H9 (cell line): ENCODE results near the gene NNT. TPM values are rescaled to one million over a fixed set of nuclear protein-coding genes. Genes with fewer than 3 reads are reported as not detected.

Experiments used
- DNase-seq: peaks from one replicate; pipeline ENCODE4 v3.0.0-alpha.2; 2017
- H2AFZ ChIP-seq: one replicate; pipeline ENCODE4 v1.6.1; 2013; ENCODE audit warnings: mild to moderate bottlenecking, low read length, control low read depth, moderate library complexity
- H2AK5ac ChIP-seq: 2 replicates; pipeline ENCODE4 v1.6.1; 2013; ENCODE audit warnings: low read length, control low read depth, mixed read lengths; ENCODE audit not compliant: insufficient read length
- H2BK120ac ChIP-seq: one replicate; pipeline ENCODE4 v1.6.1; 2013; ENCODE audit warnings: low read depth, mild to moderate bottlenecking, low read length, control low read depth, inconsistent platforms; ENCODE audit not compliant: poor library complexity, severe bottlenecking
- H2BK12ac ChIP-seq: 2 replicates; pipeline ENCODE4 v1.6.1; 2013; ENCODE audit warnings: low read length, control low read depth, mixed read lengths, low read depth; ENCODE audit not compliant: insufficient read length
- H2BK15ac ChIP-seq: 2 replicates; pipeline ENCODE4 v1.6.1; 2013; ENCODE audit warnings: low read depth, low read length, control low read depth
- H2BK20ac ChIP-seq: one replicate; pipeline ENCODE4 v1.6.1; 2013; ENCODE audit warnings: low read depth, mild to moderate bottlenecking, low read length, control low read depth, inconsistent platforms; ENCODE audit not compliant: poor library complexity, severe bottlenecking
- H2BK5ac ChIP-seq: 2 replicates; pipeline ENCODE4 v1.6.1; 2013; ENCODE audit warnings: low read length, control low read depth, mixed read lengths; ENCODE audit not compliant: insufficient read length
- H3K14ac ChIP-seq: 2 replicates; pipeline ENCODE4 v1.6.1; 2013; ENCODE audit warnings: low read length, control low read depth; ENCODE audit not compliant: insufficient read depth
- H3K18ac ChIP-seq: 2 replicates; pipeline ENCODE4 v1.6.1; 2013; ENCODE audit warnings: low read depth, mild to moderate bottlenecking, mixed read lengths, low read length, control low read depth; ENCODE audit not compliant: insufficient read length
- H3K23ac ChIP-seq: 2 replicates; pipeline ENCODE4 v1.6.1; 2013; ENCODE audit warnings: low read length, control low read depth, mixed read lengths, low read depth; ENCODE audit not compliant: insufficient read length
- H3K23me2 ChIP-seq: 2 replicates; pipeline ENCODE4 v1.6.1; 2013; ENCODE audit warnings: low read depth, mild to moderate bottlenecking, mixed read lengths, low read length, control low read depth; ENCODE audit not compliant: insufficient read length, poor library complexity, severe bottlenecking
- H3K27ac ChIP-seq: 2 replicates; pipeline ENCODE4 v1.5.1; 2013; ENCODE audit warnings: low read length, control low read depth, mixed read lengths, low read depth; ENCODE audit not compliant: insufficient read length
- H3K27me3 ChIP-seq: 2 replicates; pipeline ENCODE4 v1.6.1; 2013; ENCODE audit warnings: low read length, control low read depth, inconsistent platforms; ENCODE audit not compliant: insufficient read depth
- H3K4ac ChIP-seq: 2 replicates; pipeline ENCODE4 v1.6.1; 2013; ENCODE audit warnings: low read depth, mild to moderate bottlenecking, control low read depth, inconsistent platforms, low read length, moderate library complexity
- H3K4me1 ChIP-seq: 2 replicates; pipeline ENCODE4 v1.6.1; 2013; ENCODE audit warnings: low read length, control low read depth, inconsistent platforms; ENCODE audit not compliant: insufficient read depth
- H3K4me2 ChIP-seq: 2 replicates; pipeline ENCODE4 v1.6.1; 2013; ENCODE audit warnings: low read length, control low read depth, mixed read lengths; ENCODE audit not compliant: insufficient read length, insufficient read depth
- H3K56ac ChIP-seq: 2 replicates; pipeline ENCODE4 v1.6.1; 2013; ENCODE audit warnings: low read depth, mild to moderate bottlenecking, mixed read lengths, low read length, control low read depth; ENCODE audit not compliant: insufficient read length
- H3K79me1 ChIP-seq: 2 replicates; pipeline ENCODE4 v1.6.1; 2013; ENCODE audit warnings: low read depth, mild to moderate bottlenecking, moderate library complexity, low read length, control low read depth, inconsistent platforms; ENCODE audit not compliant: insufficient read depth, poor library complexity, severe bottlenecking
- H3K79me2 ChIP-seq: 2 replicates; pipeline ENCODE4 v1.6.1; 2013; ENCODE audit warnings: low read length, control low read depth, inconsistent platforms; ENCODE audit not compliant: insufficient read depth
- H3K9ac ChIP-seq: 2 replicates; pipeline ENCODE4 v1.6.1; 2013; ENCODE audit warnings: low read length, control low read depth, mixed read lengths; ENCODE audit not compliant: insufficient read length; ENCODE audit errors: extremely low read depth
- H3K9me3 ChIP-seq: one replicate; pipeline ENCODE4 v1.6.1; 2013; ENCODE audit warnings: low read depth, low read length, inconsistent platforms; ENCODE audit not compliant: control insufficient read depth
- H3T11ph ChIP-seq: one replicate; pipeline ENCODE4 v1.6.1; 2013; ENCODE audit warnings: mild to moderate bottlenecking, low read length, control low read depth, inconsistent platforms
- H4K20me1 ChIP-seq: one replicate; pipeline ENCODE4 v1.6.1; 2013; ENCODE audit not compliant: control insufficient read depth, insufficient read length, insufficient read depth
- H4K5ac ChIP-seq: 2 replicates; pipeline ENCODE4 v1.6.1; 2013; ENCODE audit warnings: low read depth, mild to moderate bottlenecking, mixed read lengths, low read length, control low read depth; ENCODE audit not compliant: insufficient read length
- H4K8ac ChIP-seq: replicated peaks from 2 replicates; pipeline ENCODE4 v1.6.1; 2013; ENCODE audit warnings: low read length, control low read depth, mixed read lengths, low read depth; ENCODE audit not compliant: insufficient read length
- H4K91ac ChIP-seq: 2 replicates; pipeline ENCODE4 v1.6.1; 2013; ENCODE audit warnings: low read depth, mild to moderate bottlenecking, moderate library complexity, mixed read lengths, low read length, control low read depth; ENCODE audit not compliant: insufficient read length
- H3K27ac Mint-ChIP-seq, 3 experiments: 2 replicates in 2 of 3; 3 replicates in 1 of 3; pipeline ENCODE4 v1.8.0; 2020 to 2021; ENCODE audit warnings: mixed read lengths in 3 of 3, mild to moderate bottlenecking in 1 of 3, moderate library complexity in 1 of 3
- H3K27me3 Mint-ChIP-seq: 2 replicates; pipeline ENCODE4 v1.8.0; 2021; ENCODE audit warnings: low read depth, mild to moderate bottlenecking, moderate library complexity, mixed read lengths
- H3K36me3 Mint-ChIP-seq, 3 experiments: 2 replicates in 2 of 3; 3 replicates in 1 of 3; pipeline ENCODE4 v1.8.0; 2020 to 2021; ENCODE audit warnings: low read depth in 3 of 3, mixed read lengths in 3 of 3; ENCODE audit not compliant: insufficient read depth in 1 of 3
- H3K4me1 Mint-ChIP-seq, 2 experiments: 2 replicates each; pipeline ENCODE4 v1.8.0; 2020; ENCODE audit warnings: mixed read lengths in 2 of 2
- H3K4me3 Mint-ChIP-seq, 2 experiments: 2 replicates in 1 of 2; 3 replicates in 1 of 2; pipeline ENCODE4 v1.8.0; 2020 to 2021; ENCODE audit warnings: mild to moderate bottlenecking in 2 of 2, mixed read lengths in 2 of 2, moderate library complexity in 1 of 2
- H3K9me3 Mint-ChIP-seq, 2 experiments: 2 replicates in 1 of 2; 3 replicates in 1 of 2; pipeline ENCODE4 v1.8.0; 2020; ENCODE audit warnings: mild to moderate bottlenecking in 2 of 2, mixed read lengths in 2 of 2, moderate library complexity in 1 of 2
- WGBS: extraction: QIAGEN DNeasy Blood & Tissue Kit; methylation state at CpG from one replicate; pipeline ENCODE4 v1.1.7; 2013; ENCODE audit warnings: missing lambda C conversion rate, low lambda C conversion rate, mixed read lengths; ENCODE audit not compliant: insufficient read length; ENCODE audit errors: extremely low coverage; 5-methylcytosine and 5-hydroxymethylcytosine counted together
- total RNA-seq: library from RNA; stranded (reverse); gene quantifications from 2 replicates; pipeline ENCODE4 v1.2.1, GENCODE V29; 2021
- TF ChIP-seq, protein P1 (sequence below): fragments of 200-600 bp; sonication (generic); conservative IDR thresholded peaks from 3 replicates; pipeline ENCODE4 v1.8.0; 2021; ENCODE audit warnings: antibody characterized with exemption, mild to moderate bottlenecking

The NNT gene
- total RNA-seq, 1 experiment from 2014 or later: 27.6 TPM

DNA sequence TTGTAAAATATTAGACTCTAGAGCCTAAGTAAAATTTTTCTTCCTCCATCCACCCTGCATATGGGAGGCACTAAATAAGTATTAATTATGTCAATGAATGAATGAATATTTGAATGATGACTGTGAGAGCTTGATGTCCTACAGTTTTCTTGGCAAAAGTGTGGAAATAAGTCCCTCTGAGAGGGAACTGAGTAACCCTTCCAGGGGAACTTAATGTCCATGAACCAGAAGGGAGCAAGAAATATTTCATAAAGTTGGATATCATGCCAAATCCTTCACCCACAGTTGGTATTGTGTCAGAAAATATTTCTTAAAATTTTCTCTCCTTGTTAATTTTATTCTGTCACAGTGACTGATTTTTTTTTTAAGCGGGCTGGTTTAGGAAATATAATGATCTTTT, 36.6 kb downstream of the NNT start:
- TF ChIP-seq, protein P1, sequence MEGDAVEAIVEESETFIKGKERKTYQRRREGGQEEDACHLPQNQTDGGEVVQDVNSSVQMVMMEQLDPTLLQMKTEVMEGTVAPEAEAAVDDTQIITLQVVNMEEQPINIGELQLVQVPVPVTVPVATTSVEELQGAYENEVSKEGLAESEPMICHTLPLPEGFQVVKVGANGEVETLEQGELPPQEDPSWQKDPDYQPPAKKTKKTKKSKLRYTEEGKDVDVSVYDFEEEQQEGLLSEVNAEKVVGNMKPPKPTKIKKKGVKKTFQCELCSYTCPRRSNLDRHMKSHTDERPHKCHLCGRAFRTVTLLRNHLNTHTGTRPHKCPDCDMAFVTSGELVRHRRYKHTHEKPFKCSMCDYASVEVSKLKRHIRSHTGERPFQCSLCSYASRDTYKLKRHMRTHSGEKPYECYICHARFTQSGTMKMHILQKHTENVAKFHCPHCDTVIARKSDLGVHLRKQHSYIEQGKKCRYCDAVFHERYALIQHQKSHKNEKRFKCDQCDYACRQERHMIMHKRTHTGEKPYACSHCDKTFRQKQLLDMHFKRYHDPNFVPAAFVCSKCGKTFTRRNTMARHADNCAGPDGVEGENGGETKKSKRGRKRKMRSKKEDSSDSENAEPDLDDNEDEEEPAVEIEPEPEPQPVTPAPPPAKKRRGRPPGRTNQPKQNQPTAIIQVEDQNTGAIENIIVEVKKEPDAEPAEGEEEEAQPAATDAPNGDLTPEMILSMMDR: no peak
- Histone ChIP-seq H3K79me2 (no peaks in the 10 kb centered on the region), H3K9ac (no peak overlapping the region), H2AK5ac (no peak overlapping the region), H3K27me3 (no peaks in the 10 kb centered on the region), H3K23ac (no peak overlapping the region), H2BK120ac (no peak overlapping the region), H3K9me3 (no peaks in the 10 kb centered on the region), H2BK5ac (no peak overlapping the region), H3K56ac (no peak overlapping the region), H3K23me2 (no peaks in the 10 kb centered on the region), H4K5ac (no peak overlapping the region), H3K4me2 (no peak overlapping the region), H2AFZ (no peak overlapping the region), H3K18ac (no peak overlapping the region), H4K91ac (no peak overlapping the region), H3T11ph (no peak overlapping the region), H4K8ac (no peak overlapping the region), H3K4ac (no peak overlapping the region), H3K14ac (no peak overlapping the region), H3K79me1 (no peaks in the 10 kb centered on the region), H3K4me1 (no peaks in the 10 kb centered on the region), H2BK12ac (no peak overlapping the region), H4K20me1 (no peaks in the 10 kb centered on the region), H3K27ac (no peak overlapping the region), H2BK20ac (no peak overlapping the region), H2BK15ac (no peak overlapping the region)
- Mint-ChIP-seq H3K4me1 (peaks cover 3 to 4% of the 10 kb centered on the region in 2 experiments; a peak in 1 of 4 replicates), H3K4me3 (no peak overlapping the region), H3K27ac (no peak overlapping the region), H3K36me3 (no peaks in the 10 kb centered on the region), H3K27me3 (no peaks in the 10 kb centered on the region), H3K9me3 (no peaks in the 10 kb centered on the region)
- DNase-seq: no peak
- no CpG with 5 or more reads among the region's 1 CpG for WGBS
